HEK293T (cell line): ENCODE results near the gene SH3PXD2B.
"Not testable (repeated sequence)": the region's sequence is repeated elsewhere in the genome, so short reads cannot be mapped to it uniquely, and the experiment has no call there.

Source experiments
- CTCF ChIA-PET: fragments of 350-600 bp; formaldehyde crosslinking; extraction: SDS; loops from one replicate; lab custom pipeline; 2021; ENCODE audit warnings: antibody characterized with exemption, inconsistent platforms; lab: Yijun Ruan, JAX
- POLR2A ChIA-PET: fragments of 350-600 bp; formaldehyde crosslinking; extraction: SDS; loops from one replicate; lab custom pipeline; 2020; ENCODE audit warnings: antibody characterized with exemption, inconsistent platforms; lab: Yijun Ruan, JAX
- DNase-seq: peaks from one replicate; pipeline ENCODE4 v3.0.0; 2012; ENCODE audit warnings: mixed read lengths; ENCODE audit errors: extremely low spot score
- ARNT ChIP-seq: fragments of 450-650 bp; IDR thresholded peaks from 2 replicates; pipeline ENCODE4 v1.6.1; 2017; ENCODE audit warnings: mild to moderate bottlenecking
- BHLHE40 ChIP-seq: fragments of 450-650 bp; IDR thresholded peaks from 2 replicates; pipeline ENCODE4 v1.6.1; 2016; ENCODE audit warnings: mild to moderate bottlenecking, moderate library complexity, borderline replicate concordance
- CTBP1 ChIP-seq: fragments of 450-650 bp; IDR thresholded peaks from 2 replicates; pipeline ENCODE4 v1.6.1; 2016; ENCODE audit warnings: borderline replicate concordance
- ELF4 ChIP-seq: fragments of 450-650 bp; IDR thresholded peaks from 2 replicates; pipeline ENCODE4 v1.6.1; 2017; ENCODE audit warnings: antibody characterized with exemption
- FOXA1 ChIP-seq: fragments of 450-650 bp; IDR thresholded peaks from 2 replicates; pipeline ENCODE4 v1.6.1; 2016; ENCODE audit warnings: mild to moderate bottlenecking
- FOXK2 ChIP-seq: fragments of 450-650 bp; IDR thresholded peaks from 2 replicates; pipeline ENCODE4 v1.6.1; 2016; ENCODE audit warnings: mild to moderate bottlenecking
- FOXM1 ChIP-seq: fragments of 450-650 bp; IDR thresholded peaks from 2 replicates; pipeline ENCODE4 v1.6.1; 2017; ENCODE audit warnings: mild to moderate bottlenecking, borderline replicate concordance
- HDGF ChIP-seq: fragments of 450-650 bp; IDR thresholded peaks from 2 replicates; pipeline ENCODE4 v1.6.1; 2017; ENCODE audit warnings: antibody characterized with exemption, borderline replicate concordance
- L3MBTL2 ChIP-seq: fragments of 450-650 bp; conservative IDR thresholded peaks from 2 replicates; pipeline ENCODE4 v1.6.1; 2016; ENCODE audit warnings: mild to moderate bottlenecking
- LEF1 ChIP-seq: fragments of 450-650 bp; IDR thresholded peaks from 2 replicates; pipeline ENCODE4 v1.6.1; 2017; ENCODE audit warnings: mild to moderate bottlenecking, borderline replicate concordance
- NFRKB ChIP-seq: fragments of 450-650 bp; IDR thresholded peaks from 2 replicates; pipeline ENCODE4 v1.6.1; 2016; ENCODE audit warnings: mild to moderate bottlenecking, moderate library complexity
- SP1 ChIP-seq: fragments of 450-650 bp; IDR thresholded peaks from 2 replicates; pipeline ENCODE4 v1.6.1; 2017
- SUZ12 ChIP-seq: fragments of 450-650 bp; IDR thresholded peaks from 2 replicates; pipeline ENCODE4 v1.6.1; 2016; ENCODE audit warnings: mild to moderate bottlenecking
- TARDBP ChIP-seq: fragments of 450-650 bp; IDR thresholded peaks from 2 replicates; pipeline ENCODE4 v1.6.1; 2016
- ZNF384 ChIP-seq: fragments of 450-650 bp; IDR thresholded peaks from 2 replicates; pipeline ENCODE4 v1.6.1; 2016
- TF ChIP-seq, protein P1 (sequence below): fragments of 450-650 bp; IDR thresholded peaks from 2 replicates; pipeline ENCODE4 v1.6.1; 2016

The SH3PXD2B gene

GRCh38 chr5:172412724-172413286, 41.5 kb downstream of the SH3PXD2B start:
- DNase-seq, result no peak
- ChIA-PET POLR2A (interaction anchor here (1.4 kb wide), 1 partner anchor 10 kb away, joined by 3 read pairs; no protein-coding TSS in a partner anchor), CTCF (no interaction called here)
- TF ChIP-seq FOXM1, result no peak
- no peak for TF ChIP-seq LEF1
- no peak for TF ChIP-seq HDGF
- TF ChIP-seq NFRKB, result no peak
- no peak for TF ChIP-seq FOXK2
- no peak for TF ChIP-seq CTBP1
- no peak for TF ChIP-seq TARDBP
- TF ChIP-seq SP1, result no peak
- TF ChIP-seq, protein P1, sequence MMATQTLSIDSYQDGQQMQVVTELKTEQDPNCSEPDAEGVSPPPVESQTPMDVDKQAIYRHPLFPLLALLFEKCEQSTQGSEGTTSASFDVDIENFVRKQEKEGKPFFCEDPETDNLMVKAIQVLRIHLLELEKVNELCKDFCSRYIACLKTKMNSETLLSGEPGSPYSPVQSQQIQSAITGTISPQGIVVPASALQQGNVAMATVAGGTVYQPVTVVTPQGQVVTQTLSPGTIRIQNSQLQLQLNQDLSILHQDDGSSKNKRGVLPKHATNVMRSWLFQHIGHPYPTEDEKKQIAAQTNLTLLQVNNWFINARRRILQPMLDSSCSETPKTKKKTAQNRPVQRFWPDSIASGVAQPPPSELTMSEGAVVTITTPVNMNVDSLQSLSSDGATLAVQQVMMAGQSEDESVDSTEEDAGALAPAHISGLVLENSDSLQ, result no peak
- TF ChIP-seq SUZ12, result no peak
- no peak for TF ChIP-seq ZNF384
- TF ChIP-seq FOXA1, result no peak
- no peak for TF ChIP-seq L3MBTL2
- TF ChIP-seq BHLHE40, result no peak
- TF ChIP-seq ELF4, result no peak
- TF ChIP-seq ARNT, result no peak

GRCh38 chr5:172411484-172412072, 42.7 kb downstream of the SH3PXD2B start:
- DNase-seq, result no peak
- POLR2A ChIA-PET, result no interaction called here
- CTCF ChIA-PET, result interaction anchor here (0.9 kb wide), 1 partner anchor 8 kb away, joined by 4 read pairs; no protein-coding TSS in a partner anchor
- TF ChIP-seq FOXA1, result no peak
- no peak for TF ChIP-seq ELF4
- no peak for TF ChIP-seq TARDBP
- TF ChIP-seq SUZ12, result no peak
- no peak for TF ChIP-seq LEF1
- no peak for TF ChIP-seq ZNF384
- no peak for TF ChIP-seq SP1
- no peak for TF ChIP-seq FOXK2
- TF ChIP-seq, protein P1, result no peak
- no peak for TF ChIP-seq BHLHE40
- TF ChIP-seq CTBP1, result no peak
- TF ChIP-seq NFRKB, result no peak
- TF ChIP-seq L3MBTL2, result no peak
- TF ChIP-seq FOXM1, result no peak
- no peak for TF ChIP-seq HDGF
- TF ChIP-seq ARNT, result no peak

DNA sequence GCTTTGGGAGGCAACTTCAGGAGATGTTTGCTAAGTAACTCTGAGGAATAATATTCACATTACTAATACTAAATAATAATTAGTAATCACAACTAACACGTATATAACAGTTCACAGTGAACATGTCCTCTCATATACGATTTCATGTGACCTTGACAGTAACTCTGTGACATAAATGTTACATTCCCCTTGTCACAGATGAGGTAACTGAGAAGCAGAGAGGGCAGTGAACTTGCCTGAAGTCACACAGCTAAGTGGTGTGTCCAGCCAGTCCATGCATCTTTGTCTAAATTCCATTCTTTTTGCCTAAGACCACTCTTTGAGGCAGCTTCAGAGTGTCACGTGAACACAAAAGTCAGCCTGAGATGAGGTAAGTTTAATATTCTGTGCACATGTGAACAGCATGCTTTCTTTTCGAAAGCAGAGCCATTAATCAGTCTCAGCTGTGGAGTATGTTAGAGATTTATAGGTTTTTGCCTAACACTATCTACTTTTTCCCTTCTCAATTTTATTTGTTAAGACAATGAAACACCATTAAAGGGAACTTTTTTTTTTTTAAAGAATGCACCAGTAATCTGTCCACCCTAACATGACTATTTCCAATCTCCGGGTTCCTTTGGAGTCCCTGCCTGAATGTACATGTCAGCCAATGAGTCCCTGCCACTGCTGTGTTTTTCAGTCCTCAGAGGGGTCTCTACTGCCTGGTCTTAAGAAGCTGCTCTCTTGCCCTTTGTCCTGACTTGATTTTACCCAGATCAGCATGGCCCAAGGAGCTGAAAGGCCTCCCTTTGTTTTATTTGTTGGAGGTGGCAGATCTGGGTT, 43.5 kb downstream of the SH3PXD2B start:
- TF ChIP-seq ZNF384, result no peak
- TF ChIP-seq, protein P1, result 0 out of 2 replicates have a peak, but pooled peaks have one; percentile 18
- ChIA-PET POLR2A (no interaction called here), CTCF (interaction anchor here (0.6 kb wide), 1 partner anchor 118 kb away, joined by 3 read pairs; no protein-coding TSS in a partner anchor)
- no peak for DNase-seq

DNA sequence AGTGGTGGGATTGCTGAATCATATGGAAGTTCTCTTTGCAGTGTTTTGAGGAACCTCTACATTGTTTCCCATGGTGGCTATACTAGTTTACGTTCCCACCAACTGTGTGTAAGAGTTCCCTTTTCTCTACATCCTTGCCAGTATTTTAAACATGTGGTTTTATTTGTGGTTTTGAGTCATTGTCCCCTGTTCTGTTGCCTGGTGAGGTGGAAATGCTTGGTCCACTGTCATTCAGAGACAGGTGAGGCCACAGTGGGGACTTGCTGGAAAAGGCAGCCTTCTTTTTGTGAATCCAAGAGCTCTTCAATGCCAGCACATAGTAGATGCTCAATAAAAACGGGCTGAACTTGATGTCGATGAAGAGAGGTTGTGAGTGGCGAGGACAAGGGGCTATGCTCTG, 44.2 kb downstream of the SH3PXD2B start:
- ChIA-PET POLR2A (no interaction called here), CTCF (interaction anchor here (0.6 kb wide), 2 partner anchors 117 to 351 kb away, joined by 3 read pairs; no protein-coding TSS in a partner anchor)
- DNase-seq, result no peak
- TF ChIP-seq SUZ12, result no peak
- no peak for TF ChIP-seq LEF1
- no peak for TF ChIP-seq CTBP1
- no peak for TF ChIP-seq NFRKB
- TF ChIP-seq SP1, result no peak
- TF ChIP-seq, protein P1, result no peak
- no peak for TF ChIP-seq L3MBTL2
- TF ChIP-seq FOXM1, result no peak

GRCh38 chr5:172409477-172409876, 44.8 kb downstream of the SH3PXD2B start:
- POLR2A ChIA-PET, DNase-seq, CTCF ChIA-PET: not testable (repeated sequence)
